IPS DF 19.7 (cell line): ENCODE measurements around the gene NDUFAF3.

Source experiments
- DNase-seq: peaks from one replicate; pipeline ENCODE4 v3.0.0-alpha.2; 2013; ENCODE audit warnings: low read depth, low spot score

Gene NDUFAF3

GRCh38 chr3:49021813-49022687 lies at the start of gene NDUFAF3:
Gene NDUFAF3, plus strand, starts transcription at chr3:49022121. Its CDS starts 24 bp downstream, at chr3:49022145.
- no peak for DNase-seq

- no peak for DNase-seq
Observed at GRCh38 chr3:48974076-48974864, 47.7 kb upstream of the NDUFAF3 start.

- no peak for DNase-seq
Observed at GRCh38 chr3:48979451-48979850, 42.5 kb upstream of the NDUFAF3 start.

GRCh38 chr3:48980295-48980694 lies 41.6 kb upstream of the NDUFAF3 start:
- DNase-seq, result no peak

- no peak for DNase-seq
Observed at GRCh38 chr3:48982016-48982415, 39.9 kb upstream of the NDUFAF3 start.

DNA sequence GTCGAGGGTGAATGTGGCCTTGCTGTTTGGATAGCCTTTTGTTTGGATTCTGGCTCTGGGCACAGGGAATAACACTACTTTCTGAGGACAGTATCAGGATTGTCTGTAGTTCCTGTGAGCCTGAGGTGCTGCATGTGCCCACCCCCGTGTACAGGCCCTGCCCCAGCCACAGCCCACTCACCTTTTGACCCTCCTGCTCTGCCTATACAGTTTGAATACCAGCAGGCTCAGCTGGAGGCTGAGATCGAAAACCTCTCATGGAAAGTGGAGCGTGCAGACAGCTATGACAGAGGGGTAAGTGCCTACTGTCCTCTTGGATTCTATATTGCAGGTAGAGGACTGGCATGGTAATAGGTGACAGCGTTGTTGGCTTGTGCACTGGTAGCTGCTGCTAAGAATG lies 39.2 kb upstream of the NDUFAF3 start:
- DNase-seq, result no peak

GRCh38 chr3:48983096-48983495 lies 38.8 kb upstream of the NDUFAF3 start:
- no peak for DNase-seq

GRCh38 chr3:48984663-48985062 lies 37.3 kb upstream of the NDUFAF3 start:
- DNase-seq, result no peak

- DNase-seq, result no peak
Observed at GRCh38 chr3:48985831-48986376, 36.0 kb upstream of the NDUFAF3 start.

DNA sequence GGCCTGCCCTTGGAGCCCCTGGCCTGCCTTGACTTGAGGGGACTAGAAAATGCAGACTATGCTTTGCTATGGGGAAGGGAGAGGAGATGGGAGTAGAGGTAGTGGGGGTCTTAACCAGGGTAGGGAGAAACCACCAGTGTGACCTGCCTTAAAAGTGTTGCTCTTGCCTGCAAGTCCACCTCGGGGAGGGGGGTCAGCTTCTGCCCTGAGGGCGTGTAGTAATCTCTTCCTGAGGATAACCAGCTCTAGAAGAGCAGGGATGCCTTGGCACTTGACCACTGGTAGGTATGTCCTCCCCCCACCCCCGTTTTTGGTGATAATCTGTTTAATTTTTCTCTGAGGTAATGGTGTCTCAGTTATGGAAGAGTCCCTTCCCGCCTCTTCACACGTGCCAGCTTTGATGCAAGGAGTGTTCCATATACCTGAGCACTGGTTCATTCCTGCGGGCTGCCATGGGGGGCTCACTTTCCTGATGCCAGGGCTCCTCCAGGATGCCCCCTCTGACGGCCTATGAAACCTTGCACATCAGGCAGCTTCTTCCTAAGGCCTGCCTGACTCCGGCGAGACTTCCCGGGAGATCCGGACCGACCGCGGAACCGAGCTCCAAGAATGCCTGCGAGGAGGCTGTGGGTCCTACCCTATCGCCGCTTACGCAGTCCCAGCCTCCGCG lies 32.7 kb upstream of the NDUFAF3 start:
- DNase-seq, result no peak

GRCh38 chr3:48989796-48990635 lies 31.9 kb upstream of the NDUFAF3 start, which contains the start of gene P4HTM:
Gene P4HTM, plus strand, starts transcription at chr3:48990241. Its CDS starts 16 bp downstream, at chr3:48990257.
- DNase-seq, result no peak

- no peak for DNase-seq
Observed at GRCh38 chr3:48990636-48991469, 31.1 kb upstream of the NDUFAF3 start.

DNA sequence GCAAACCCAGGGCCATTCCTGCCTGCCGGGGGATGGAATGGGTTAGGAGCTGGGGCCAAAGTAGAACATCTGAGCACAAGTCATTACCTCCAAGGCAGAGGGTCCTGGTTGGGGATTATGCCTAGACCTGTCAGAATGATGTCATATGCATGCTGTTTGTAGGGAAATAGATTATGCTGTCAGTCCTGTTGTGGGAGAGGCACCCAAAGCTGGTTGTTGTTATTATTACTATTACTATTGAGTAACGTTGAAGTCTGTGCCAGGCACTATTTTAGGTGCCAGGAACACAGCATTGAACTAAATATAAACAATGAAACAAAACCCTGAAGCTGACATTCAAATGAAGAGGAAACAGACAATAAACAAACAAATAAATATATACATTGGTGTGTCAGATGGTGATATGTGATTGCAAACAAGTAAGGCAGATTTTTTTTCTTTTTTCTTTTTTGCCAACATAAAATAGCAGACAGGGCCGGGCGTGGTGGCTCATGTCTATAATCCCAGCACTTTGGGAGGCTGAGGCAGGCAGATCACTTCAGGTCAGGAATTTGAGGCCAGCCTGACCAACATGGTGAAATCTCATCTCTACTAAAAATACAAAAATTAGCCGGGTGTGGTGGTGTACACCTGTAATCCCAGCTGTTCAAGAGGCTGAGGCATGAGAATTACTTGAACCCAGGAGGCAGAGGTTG lies 29.9 kb upstream of the NDUFAF3 start:
- no peak for DNase-seq

DNA sequence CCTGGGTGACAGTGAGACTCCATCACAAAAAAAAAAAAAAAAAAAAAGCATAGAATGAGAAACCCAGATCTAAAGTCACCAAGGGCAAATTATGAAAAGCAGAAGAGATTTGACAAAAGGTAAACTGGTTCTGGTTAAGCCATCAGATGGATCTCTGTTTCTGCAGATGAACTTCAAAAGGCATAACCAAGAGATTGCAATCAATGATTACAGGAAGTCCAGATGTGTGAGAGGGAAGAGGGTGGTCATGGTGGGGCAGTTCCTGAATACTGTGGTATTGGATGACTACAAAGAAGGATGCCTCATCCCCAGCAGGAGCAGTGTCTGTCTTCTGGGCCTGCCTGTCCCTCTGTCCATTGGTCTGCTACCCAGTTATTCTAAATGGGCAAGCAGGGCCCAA lies 28.1 kb upstream of the NDUFAF3 start:
- DNase-seq, result no peak

GRCh38 chr3:48996640-48997039 lies 25.3 kb upstream of the NDUFAF3 start:
- DNase-seq, result no peak

GRCh38 chr3:48997102-48997635 lies 24.8 kb upstream of the NDUFAF3 start:
- no peak for DNase-seq

DNA sequence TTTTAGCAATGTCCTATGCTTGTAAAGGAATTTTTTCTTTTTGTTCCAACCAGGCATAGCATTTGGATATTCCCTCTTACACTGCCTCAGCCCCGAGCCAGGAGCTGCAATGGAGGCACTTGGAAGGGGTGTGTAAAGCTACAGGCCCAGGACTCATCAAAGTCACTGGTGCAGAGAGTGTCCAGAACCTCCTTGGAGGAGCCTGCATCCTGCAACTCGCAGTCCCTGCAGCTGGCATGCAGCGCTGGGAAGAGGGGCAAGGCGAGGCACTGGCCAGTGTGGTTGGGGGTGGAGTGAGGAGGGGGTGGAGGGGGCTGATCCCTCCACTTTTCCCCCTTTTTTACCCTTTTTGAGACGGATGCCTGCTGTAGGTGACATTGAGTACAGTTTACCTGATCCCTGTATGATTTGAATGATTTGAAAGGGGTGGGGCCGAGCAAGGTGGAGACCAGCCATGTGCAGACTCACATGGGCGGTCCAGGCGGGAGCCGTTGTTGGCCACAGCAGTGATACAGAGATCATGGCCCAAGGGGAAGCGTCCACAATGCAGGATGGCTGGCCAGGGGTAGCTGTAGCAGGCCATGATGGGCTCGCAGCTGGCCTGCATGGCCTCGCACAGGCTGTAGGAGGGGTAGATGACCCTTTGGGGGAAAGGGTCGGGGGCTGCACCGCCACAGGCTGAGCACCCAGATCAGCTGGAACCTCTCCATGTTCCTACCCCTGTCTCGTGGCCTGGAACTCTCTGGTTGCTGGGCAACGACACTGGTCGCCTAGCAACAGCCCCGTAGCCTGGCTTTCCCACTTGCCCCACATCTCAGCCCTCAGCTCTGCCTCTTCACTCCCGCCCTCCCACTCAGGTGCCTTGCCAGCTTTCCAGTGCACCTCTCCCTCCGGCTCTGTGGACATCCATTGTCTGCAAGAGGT lies 23.9 kb upstream of the NDUFAF3 start:
- DNase-seq, result no peak
